ENCODE data around the gene CSMD2.

The CSMD2 gene

GRCh38 chr1:33601751-33602150, 563.3 kb downstream of the CSMD2 start:
- no peak for DNase-seq (ENCODE audit: low spot score)

GRCh38 chr1:33599516-33600115, 565.4 kb downstream of the CSMD2 start:
- no peak for DNase-seq (ENCODE audit: low spot score)

GRCh38 chr1:33588726-33589125, 576.3 kb downstream of the CSMD2 start:
- DNase-seq (ENCODE audit: low spot score), result no peak

GRCh38 chr1:33586795-33587194, 578.2 kb downstream of the CSMD2 start:
- no peak for DNase-seq (ENCODE audit: low spot score)

- no peak for DNase-seq (ENCODE audit: low spot score)
These were observed 578.9 kb downstream of the CSMD2 start for GRCh38 chr1:33586106-33586505.

GRCh38 chr1:33583567-33583966, 581.5 kb downstream of the CSMD2 start:
- DNase-seq (ENCODE audit: low spot score), result no peak

- DNase-seq (ENCODE audit: low spot score), result no peak
These were observed 586.2 kb downstream of the CSMD2 start for GRCh38 chr1:33578557-33579448.

- no peak for DNase-seq (ENCODE audit: low spot score)
These were observed 587.4 kb downstream of the CSMD2 start for GRCh38 chr1:33577663-33578062.

- no peak for DNase-seq (ENCODE audit: low spot score)
These were observed 588.0 kb downstream of the CSMD2 start for GRCh38 chr1:33576821-33577599.

GRCh38 chr1:33575324-33575879, 589.6 kb downstream of the CSMD2 start:
- DNase-seq (ENCODE audit: low spot score), result no peak

- no peak for DNase-seq (ENCODE audit: low spot score)
These were observed 591.4 kb downstream of the CSMD2 start for GRCh38 chr1:33573661-33574060.

GRCh38 chr1:33572387-33572786, 592.6 kb downstream of the CSMD2 start:
- DNase-seq (ENCODE audit: low spot score), result no peak

GRCh38 chr1:33569331-33569730, 595.7 kb downstream of the CSMD2 start:
- DNase-seq (ENCODE audit: low spot score), result no peak

- DNase-seq (ENCODE audit: low spot score), result no peak
These were observed 601.3 kb downstream of the CSMD2 start for GRCh38 chr1:33563699-33564098.

- DNase-seq (ENCODE audit: low spot score), result no peak
These were observed 602.5 kb downstream of the CSMD2 start for GRCh38 chr1:33562563-33562962.

GRCh38 chr1:33561576-33561975, 603.5 kb downstream of the CSMD2 start:
- DNase-seq (ENCODE audit: low spot score), result no peak

GRCh38 chr1:33560680-33561079, 604.4 kb downstream of the CSMD2 start:
- no peak for DNase-seq (ENCODE audit: low spot score)

- DNase-seq (ENCODE audit: low spot score), result no peak
These were observed 616.3 kb downstream of the CSMD2 start for GRCh38 chr1:33548721-33549120.

GRCh38 chr1:33548319-33548718, 616.7 kb downstream of the CSMD2 start:
- DNase-seq (ENCODE audit: low spot score), result no peak

- no peak for DNase-seq (ENCODE audit: low spot score)
These were observed 617.5 kb downstream of the CSMD2 start for GRCh38 chr1:33547576-33547975.

GRCh38 chr1:33541966-33542365, 623.1 kb downstream of the CSMD2 start:
- DNase-seq (ENCODE audit: low spot score), result no peak

GRCh38 chr1:33537885-33538284, 627.1 kb downstream of the CSMD2 start:
- no peak for DNase-seq (ENCODE audit: low spot score)
